Esophagus squamous epithelium (tissue), 4 donors: ENCODE results near the gene ABCA1.

Experiments
- CTCF ChIP-seq, 6 experiments: fragments of 450-650 bp in 4 of 6; fragments of 200-600 bp in 2 of 6; sonication (generic) in 2 of 6; IDR thresholded peaks; one replicate each; pipeline ENCODE4 v1.5.1; 2016 to 2019; ENCODE audit warnings: antibody characterized with exemption in 6 of 6, mild to moderate bottlenecking in 4 of 6, moderate library complexity in 4 of 6
- POLR2A ChIP-seq, 4 donors: fragments of 450-650 bp; IDR thresholded peaks; one replicate each; pipeline ENCODE4 v1.6.1; 2017; ENCODE audit warnings: antibody characterized with exemption in 4 of 4, mild to moderate bottlenecking in 4 of 4, moderate library complexity in 3 of 4

- TF ChIP-seq POLR2A (IDR thresholded peaks at IDR 0.05) (no peak), CTCF (IDR thresholded peaks at IDR 0.05) (no peak)
Observed at GRCh38 chr9:104774132-104774531, 153.8 kb downstream of the ABCA1 start.
